H1 (cell line): Measurements from ENCODE around the gene NCKAP1. TPM values are rescaled to one million over a fixed set of nuclear protein-coding genes. Genes with fewer than 3 reads are reported as not detected.

ENCODE experiments used
- CTCF ChIA-PET: fragments of 300-600 bp; sonication (Branson Sonifier 250); formaldehyde crosslinking; loops from one replicate; lab custom pipeline; 2021; ENCODE audit not compliant: partially characterized antibody; lab: Charles Lee
- POLR2A ChIA-PET: fragments of 300-600 bp; sonication (Branson Sonifier 250); formaldehyde crosslinking; loops from one replicate; lab custom pipeline; 2021; ENCODE audit warnings: inconsistent platforms; ENCODE audit not compliant: partially characterized antibody; lab: Charles Lee
- DNase-seq, 2 experiments: peaks; one replicate each; pipeline versions ENCODE4 v3.0.0 to v3.0.0-alpha.2; 2010 to 2022; ENCODE audit warnings: low spot score in 2 of 2, low read depth in 1 of 2, mixed read lengths in 1 of 2
- FAIRE-seq: peaks from 2 replicates; lab custom pipeline; 2011; peaks lifted over from hg19 to GRCh38; lab: Jason Lieb, UNC
- H2AFZ ChIP-seq: 2 replicates; pipeline ENCODE4 v1.8.1; 2012; ENCODE audit warnings: low read length, inconsistent platforms
- H2AK5ac ChIP-seq: 2 replicates; pipeline ENCODE4 v1.6.1; 2013; ENCODE audit warnings: low read depth, low read length
- H2BK120ac ChIP-seq: replicated peaks from 2 replicates; pipeline ENCODE3; 2013; ENCODE audit warnings: low read depth, low read length, inconsistent platforms
- H2BK12ac ChIP-seq: 2 replicates; pipeline ENCODE4 v1.6.1; 2013; ENCODE audit warnings: low read depth, low read length
- H2BK15ac ChIP-seq: 2 replicates; pipeline ENCODE4 v1.6.1; 2013; ENCODE audit warnings: low read length
- H2BK20ac ChIP-seq: 2 replicates; pipeline ENCODE4 v1.6.1; 2013; ENCODE audit warnings: low read length
- H2BK5ac ChIP-seq: 2 replicates; pipeline ENCODE4 v1.6.1; 2013; ENCODE audit warnings: low read depth, low read length
- H3K14ac ChIP-seq: 2 replicates; pipeline ENCODE4 v1.6.1; 2013; ENCODE audit warnings: inconsistent platforms; ENCODE audit not compliant: insufficient read length
- H3K18ac ChIP-seq: 2 replicates; pipeline ENCODE4 v1.6.1; 2013; ENCODE audit warnings: low read length; ENCODE audit errors: extremely low read depth
- H3K23ac ChIP-seq: 2 replicates; pipeline ENCODE4 v1.6.1; 2013; ENCODE audit warnings: inconsistent platforms; ENCODE audit not compliant: insufficient read length
- H3K23me2 ChIP-seq: 2 replicates; pipeline ENCODE4 v1.6.1; 2013; ENCODE audit warnings: low read depth, low read length
- H3K27ac ChIP-seq: 2 replicates; pipeline ENCODE4 v1.6.1; 2011; ENCODE audit warnings: low read depth, low read length, inconsistent platforms
- H3K27me3 ChIP-seq, 4 experiments: replicated peaks in 1 of 4; 1 replicate in 1 of 4; 2 replicates in 3 of 4; pipeline versions ENCODE4 v1.6.1 to v1.8.1; 2011 to 2013; ENCODE audit warnings: low read length in 3 of 4, mild to moderate bottlenecking in 3 of 4, inconsistent platforms in 2 of 4, mixed read lengths in 2 of 4, moderate library complexity in 1 of 4; ENCODE audit not compliant: control insufficient read depth in 3 of 4, insufficient read depth in 3 of 4; ENCODE audit errors: extremely low read depth in 1 of 4
- H3K36me3 ChIP-seq, 4 experiments: 2 replicates each; pipeline versions ENCODE4 v1.6.1 to v1.8.1; 2011 to 2013; ENCODE audit warnings: mild to moderate bottlenecking in 4 of 4, low read length in 3 of 4, moderate library complexity in 2 of 4, control low read depth in 1 of 4, inconsistent platforms in 1 of 4; ENCODE audit not compliant: insufficient read depth in 4 of 4, control insufficient read depth in 2 of 4
- H3K4ac ChIP-seq: replicated peaks from 2 replicates; pipeline ENCODE3; 2013; ENCODE audit warnings: low read length, low read depth, mixed read lengths, inconsistent platforms; ENCODE audit not compliant: insufficient read length
- H3K4me1 ChIP-seq, 4 experiments: replicated peaks in 1 of 4; 1 replicate in 1 of 4; 2 replicates in 3 of 4; pipeline versions ENCODE4 v1.6.1 to v1.8.1; 2011 to 2013; ENCODE audit warnings: low read length in 3 of 4, inconsistent platforms in 2 of 4, mixed read lengths in 1 of 4; ENCODE audit not compliant: insufficient read depth in 4 of 4, control insufficient read depth in 3 of 4
- H3K4me2 ChIP-seq, 2 experiments: 2 replicates each; pipeline versions ENCODE4 v1.6.1 to v1.8.1; 2011 to 2013; ENCODE audit warnings: low read depth in 2 of 2, low read length in 2 of 2, control low read depth in 1 of 2, inconsistent platforms in 1 of 2, mild to moderate bottlenecking in 1 of 2; ENCODE audit not compliant: insufficient read depth in 1 of 2
- H3K4me3 ChIP-seq, 4 experiments: fragments of 200-600, 300-600 bp in 1 of 4; sonication (generic), shearing (Covaris generic), sonication (Bioruptor Twin) in 1 of 4; 2 replicates each; pipeline versions ENCODE4 v1.5.1 to v1.8.1; 2011 to 2016; ENCODE audit warnings: low read length in 4 of 4, low read depth in 3 of 4, control low read depth in 2 of 4, inconsistent platforms in 2 of 4, mild to moderate bottlenecking in 2 of 4, mixed read lengths in 1 of 4, moderate library complexity in 1 of 4; ENCODE audit not compliant: insufficient read depth in 2 of 4; ENCODE audit errors: extremely low read depth in 1 of 4
- H3K56ac ChIP-seq: replicated peaks from 2 replicates; pipeline ENCODE3; 2013; ENCODE audit warnings: low read depth, mild to moderate bottlenecking, mixed read lengths, low read length, inconsistent platforms; ENCODE audit not compliant: insufficient read length
- H3K79me1 ChIP-seq: 2 replicates; pipeline ENCODE4 v1.6.1; 2013; ENCODE audit warnings: low read depth, low read length, control low read depth
- H3K79me2 ChIP-seq, 2 experiments: 2 replicates each; pipeline versions ENCODE4 v1.6.1 to v1.8.1; 2012 to 2013; ENCODE audit warnings: low read length in 2 of 2, mild to moderate bottlenecking in 2 of 2, inconsistent platforms in 1 of 2; ENCODE audit not compliant: insufficient read depth in 2 of 2, control insufficient read depth in 1 of 2
- H3K9ac ChIP-seq, 4 experiments: replicated peaks in 1 of 4; 1 replicate in 1 of 4; 2 replicates in 3 of 4; pipeline versions ENCODE4 v1.6.1 to v1.8.1; 2011 to 2013; ENCODE audit warnings: low read depth in 3 of 4, low read length in 3 of 4, control low read depth in 2 of 4, mild to moderate bottlenecking in 2 of 4, moderate library complexity in 2 of 4, inconsistent platforms in 1 of 4; ENCODE audit errors: extremely low read depth in 1 of 4
- H3K9me3 ChIP-seq, 2 experiments: 2 replicates each; pipeline versions ENCODE4 v1.6.1 to v1.8.1; 2012 to 2013; ENCODE audit warnings: mild to moderate bottlenecking in 2 of 2, moderate library complexity in 2 of 2, control low read depth in 1 of 2, inconsistent platforms in 1 of 2, low read depth in 1 of 2, low read length in 1 of 2, mixed read lengths in 1 of 2; ENCODE audit not compliant: insufficient read depth in 2 of 2
- H4K20me1 ChIP-seq, 2 experiments: replicated peaks in 1 of 2; 2 replicates each; pipeline versions ENCODE3 to v1.8.1; 2011 to 2013; ENCODE audit warnings: inconsistent platforms in 2 of 2, low read length in 2 of 2, mild to moderate bottlenecking in 1 of 2; ENCODE audit not compliant: insufficient read depth in 2 of 2, control insufficient read depth in 1 of 2
- H4K5ac ChIP-seq: 2 replicates; pipeline ENCODE4 v1.6.1; 2013; ENCODE audit warnings: low read length, low read depth, mixed read lengths, inconsistent platforms; ENCODE audit not compliant: insufficient read length
- H4K8ac ChIP-seq: 2 replicates; pipeline ENCODE4 v1.8.0; 2013; ENCODE audit warnings: mild to moderate bottlenecking, moderate library complexity, low read length, inconsistent platforms; ENCODE audit not compliant: insufficient read depth; ENCODE audit errors: extremely low read depth
- H4K91ac ChIP-seq: replicated peaks from 2 replicates; pipeline ENCODE3; 2013; ENCODE audit warnings: low read length, mixed read lengths, inconsistent platforms; ENCODE audit not compliant: insufficient read length
- EP300 ChIP-seq, 2 experiments: IDR thresholded peaks; 1 replicate in 1 of 2; 2 replicates in 1 of 2; pipeline ENCODE4 v1.6.1; 2011 to 2012; ENCODE audit warnings: low read depth in 2 of 2, low read length in 2 of 2, mild to moderate bottlenecking in 2 of 2, borderline replicate concordance in 1 of 2, inconsistent platforms in 1 of 2, moderate library complexity in 1 of 2
- KDM4A ChIP-seq: IDR thresholded peaks from one replicate; pipeline ENCODE4 v1.7.1; 2012; ENCODE audit warnings: low read depth, mild to moderate bottlenecking, moderate library complexity, low read length, inconsistent platforms; ENCODE audit not compliant: severe bottlenecking
- NRF1 ChIP-seq: IDR thresholded peaks from 2 replicates; pipeline ENCODE4 v1.6.1; 2011; ENCODE audit warnings: mild to moderate bottlenecking, low read depth, low read length, improper control_type of control experiment
- RBBP5 ChIP-seq: IDR thresholded peaks from 2 replicates; pipeline ENCODE4 v1.7.1; 2012; ENCODE audit warnings: low read depth, mild to moderate bottlenecking, inconsistent platforms, low read length, moderate library complexity, borderline replicate concordance
- RNF2 ChIP-seq: fragments of 200-900, 300-1000 bp; sonication (generic); IDR thresholded peaks from 2 replicates; pipeline ENCODE4 v1.7.1; 2016; ENCODE audit warnings: borderline replicate concordance, low read depth, mild to moderate bottlenecking, antibody characterized with exemption, low read length; ENCODE audit not compliant: poor library complexity, severe bottlenecking; ENCODE audit errors: missing control alignments
- WGBS, 2 experiments: shearing (Covaris generic) in 1 of 2; methylation state at CpG; one replicate each; pipeline versions ENCODE4 v1.1.6 to v1.1.7; 2013 to 2015; ENCODE audit warnings: low lambda C conversion rate in 2 of 2, mixed read lengths in 2 of 2, inconsistent platforms in 1 of 2, low coverage in 1 of 2, missing lambda C conversion rate in 1 of 2; ENCODE audit not compliant: insufficient replicate concordance in 2 of 2, insufficient coverage in 1 of 2, insufficient read length in 1 of 2; ENCODE audit errors: extremely low coverage in 1 of 2, missing lambda C conversion rate in 1 of 2; 5-methylcytosine and 5-hydroxymethylcytosine counted together
- polyA plus RNA-seq, 7 experiments: library from polyadenylated mRNA; depleted of rRNA in 3 of 7; stranded (reverse) in 5 of 7; unstranded in 2 of 7; fragments of >200 nt in 5 of 7; fragments of 200-250 nt in 2 of 7; gene quantifications; 1 replicate in 5 of 7; 2 replicates in 1 of 7; 4 replicates in 1 of 7; pipeline versions ENCODE4 v1.2.1 to v1.2.3, GENCODE V29; 2011 to 2013; ENCODE audit warnings: missing spikeins in 2 of 7, mixed read lengths in 2 of 7
- total RNA-seq: library from RNA; stranded (reverse); fragmentation: NEBNext Ultra II Directional; extraction: Animal tissue kit (Norgen Biotek cat#: 25700); gene quantifications from 2 replicates; pipeline ENCODE4 v1.2.1, GENCODE V29; 2021
- TF ChIP-seq, protein P1 (sequence below): IDR thresholded peaks from 2 replicates; pipeline ENCODE4 v1.6.1; 2011; ENCODE audit warnings: low read length, improper control_type of control experiment

Gene NCKAP1
- total and polyA plus RNA-seq, 2 of the 8 experiments (the other 6 are each of a cell fraction or from before 2014, with no cell fraction given), result 90.8 to 173 TPM

DNA sequence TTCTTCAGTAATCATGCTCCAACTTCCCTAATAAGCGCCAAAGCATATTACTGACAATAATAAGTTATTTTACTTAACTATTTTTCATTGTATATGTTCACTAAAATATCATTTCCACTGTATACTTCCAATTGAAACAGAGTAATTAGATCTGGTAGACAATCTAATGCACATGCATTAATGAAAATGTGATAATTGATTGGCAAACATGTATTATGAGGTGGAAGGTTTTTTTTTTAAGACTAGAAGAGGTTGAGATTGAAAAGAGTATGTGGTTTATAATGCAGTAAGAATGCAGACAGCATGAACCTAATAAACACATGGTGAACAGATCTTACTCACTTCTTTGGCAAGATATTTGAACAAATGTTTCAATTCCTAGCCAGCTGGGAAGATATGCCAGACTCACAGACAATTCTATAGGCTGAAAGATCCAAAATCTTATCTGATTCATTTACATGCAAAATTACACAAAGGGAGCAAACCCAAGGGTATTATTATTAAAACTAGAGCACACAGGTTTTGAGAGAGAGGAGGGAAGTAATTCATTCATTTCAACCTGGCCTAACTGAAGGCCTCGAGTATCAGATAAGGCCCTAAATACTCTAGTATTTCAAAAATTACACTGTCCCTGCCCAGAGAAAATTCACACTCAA is 2.8 kb downstream of the NCKAP1 start:
- H2AFZ ChIP-seq, result no peak overlapping the region
- TF ChIP-seq EP300 (IDR thresholded peaks at IDR 0.05; ENCODE audit: borderline replicate concordance in 1 of 2, low read depth in 2 of 2, low read length in 2 of 2) (no peak), RNF2 (no peak), KDM4A (no peak), NRF1 (no peak), RBBP5 (no peak)
- TF ChIP-seq, protein P1, sequence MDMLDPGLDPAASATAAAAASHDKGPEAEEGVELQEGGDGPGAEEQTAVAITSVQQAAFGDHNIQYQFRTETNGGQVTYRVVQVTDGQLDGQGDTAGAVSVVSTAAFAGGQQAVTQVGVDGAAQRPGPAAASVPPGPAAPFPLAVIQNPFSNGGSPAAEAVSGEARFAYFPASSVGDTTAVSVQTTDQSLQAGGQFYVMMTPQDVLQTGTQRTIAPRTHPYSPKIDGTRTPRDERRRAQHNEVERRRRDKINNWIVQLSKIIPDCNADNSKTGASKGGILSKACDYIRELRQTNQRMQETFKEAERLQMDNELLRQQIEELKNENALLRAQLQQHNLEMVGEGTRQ, result no peak
- TF ChIP-seq, all 59 proteins: peak for 0
- Histone ChIP-seq H3K36me3 (no peaks in the 10 kb centered on the region), H2BK5ac (no peak overlapping the region), H3K4me2 (peak overlapping the region; percentile 68 to 74), H2AK5ac (no peak overlapping the region), H3K23ac (no peak overlapping the region), H4K91ac (no peak overlapping the region), H3K79me2 (peaks cover 34 to 72% of the 10 kb centered on the region in 2 experiments), H3K4ac (no peak overlapping the region), H3K9ac (no peak overlapping the region), H3K4me1 (peaks cover 0 to 3% (median 1%) of the 10 kb centered on the region in 4 experiments; a peak in 3 of 7 replicates), H4K5ac (no peak overlapping the region), H4K8ac (no peak overlapping the region), H3K23me2 (peaks cover 6% of the 10 kb centered on the region; the same call in 1 of the 2 replicates), H3K18ac (no peak overlapping the region), H3K27ac (no peak overlapping the region), H3K14ac (no peak overlapping the region), H3K27me3 (no peaks in the 10 kb centered on the region), H3K4me3 (peak overlapping the region in 3 of 4 experiments; percentile 86 to 96 (median 95); a peak in 5 of 8 replicates), H3K79me1 (no peaks in the 10 kb centered on the region), H4K20me1 (peaks cover 4 to 9% of the 10 kb centered on the region in 2 experiments), H3K56ac (no peak overlapping the region), H3K9me3 (no peaks in the 10 kb centered on the region), H2BK20ac (no peak overlapping the region), H2BK12ac (no peak overlapping the region), H2BK120ac (no peak overlapping the region), H2BK15ac (no peak overlapping the region)
- no peak for DNase-seq
- POLR2A ChIA-PET, result no interaction called here
- CTCF ChIA-PET, result interaction anchor here (0.6 kb wide), 1 partner anchor 188 kb away, joined by 4 read pairs; no protein-coding TSS in a partner anchor
- no peak for FAIRE-seq
- 50% methylated on average over 2 of the region's 2 CpGs; no CpG with 5 or more reads in 1 of the 2 experiments for WGBS, 2 experiments
